Measurements from ENCODE around the gene VCAM1.

The VCAM1 gene

DNA sequence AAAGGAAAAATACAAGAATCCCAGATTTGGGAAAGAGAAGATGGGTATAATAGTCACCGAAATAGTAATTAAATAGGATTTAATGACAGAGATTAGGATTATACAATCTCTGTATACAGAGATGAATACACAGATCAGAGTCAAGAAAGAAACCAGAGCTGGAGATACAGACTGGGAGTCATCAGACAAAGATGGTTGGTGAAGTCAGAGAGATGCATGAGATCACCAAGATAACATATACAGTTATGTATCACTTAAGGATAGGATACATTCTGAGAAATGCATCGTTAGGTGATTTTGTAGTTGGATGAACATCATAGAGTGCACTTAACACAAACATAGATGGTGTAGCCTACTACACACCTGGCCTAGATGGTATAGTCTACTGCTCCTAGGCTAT, 49.8 kb downstream of the VCAM1 start:
- TF ChIP-seq EZH2phosphoT487 (IDR thresholded peaks at IDR 0.05; ENCODE audit: low read length) = no peak
- TF ChIP-seq, protein P1, sequence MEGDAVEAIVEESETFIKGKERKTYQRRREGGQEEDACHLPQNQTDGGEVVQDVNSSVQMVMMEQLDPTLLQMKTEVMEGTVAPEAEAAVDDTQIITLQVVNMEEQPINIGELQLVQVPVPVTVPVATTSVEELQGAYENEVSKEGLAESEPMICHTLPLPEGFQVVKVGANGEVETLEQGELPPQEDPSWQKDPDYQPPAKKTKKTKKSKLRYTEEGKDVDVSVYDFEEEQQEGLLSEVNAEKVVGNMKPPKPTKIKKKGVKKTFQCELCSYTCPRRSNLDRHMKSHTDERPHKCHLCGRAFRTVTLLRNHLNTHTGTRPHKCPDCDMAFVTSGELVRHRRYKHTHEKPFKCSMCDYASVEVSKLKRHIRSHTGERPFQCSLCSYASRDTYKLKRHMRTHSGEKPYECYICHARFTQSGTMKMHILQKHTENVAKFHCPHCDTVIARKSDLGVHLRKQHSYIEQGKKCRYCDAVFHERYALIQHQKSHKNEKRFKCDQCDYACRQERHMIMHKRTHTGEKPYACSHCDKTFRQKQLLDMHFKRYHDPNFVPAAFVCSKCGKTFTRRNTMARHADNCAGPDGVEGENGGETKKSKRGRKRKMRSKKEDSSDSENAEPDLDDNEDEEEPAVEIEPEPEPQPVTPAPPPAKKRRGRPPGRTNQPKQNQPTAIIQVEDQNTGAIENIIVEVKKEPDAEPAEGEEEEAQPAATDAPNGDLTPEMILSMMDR (IDR thresholded peaks at IDR 0.05; ENCODE audit: low read length) = no peak
- TF ChIP-seq EZH2 (optimal IDR thresholded peaks at IDR 0.05; ENCODE audit: low read depth, low read length) = no peak
- Histone ChIP-seq H3K4me1 (ENCODE audit: low read length) (no peaks in the 10 kb centered on the region), H3K9ac (ENCODE audit: low read length) (no peak overlapping the region), H3K27me3 (replicated peaks; ENCODE audit: insufficient read depth, low read length) (no peaks in the 10 kb centered on the region), H3K4me3 (ENCODE audit: low read length) (no peak overlapping the region), H3K4me2 (ENCODE audit: low read depth, low read length) (no peak overlapping the region), H3K9me3 (replicated peaks; ENCODE audit: insufficient read depth, low read length) (no peaks in the 10 kb centered on the region), H2AFZ (ENCODE audit: low read length) (no peak overlapping the region), H4K20me1 (ENCODE audit: insufficient read depth, low read length) (no peaks in the 10 kb centered on the region), H3K27ac (ENCODE audit: low read length) (no peak overlapping the region), H3K36me3 (replicated peaks; ENCODE audit: insufficient read depth, low read length) (no peaks in the 10 kb centered on the region), H3F3A (ENCODE audit: insufficient read depth, low read length) (no peaks in the 10 kb centered on the region), H3K79me2 (ENCODE audit: low read length) (no peaks in the 10 kb centered on the region), H3K9me2 (replicated peaks; ENCODE audit: insufficient read depth, low read length) (no peaks in the 10 kb centered on the region)
- no peak for DNase-seq

DNA sequence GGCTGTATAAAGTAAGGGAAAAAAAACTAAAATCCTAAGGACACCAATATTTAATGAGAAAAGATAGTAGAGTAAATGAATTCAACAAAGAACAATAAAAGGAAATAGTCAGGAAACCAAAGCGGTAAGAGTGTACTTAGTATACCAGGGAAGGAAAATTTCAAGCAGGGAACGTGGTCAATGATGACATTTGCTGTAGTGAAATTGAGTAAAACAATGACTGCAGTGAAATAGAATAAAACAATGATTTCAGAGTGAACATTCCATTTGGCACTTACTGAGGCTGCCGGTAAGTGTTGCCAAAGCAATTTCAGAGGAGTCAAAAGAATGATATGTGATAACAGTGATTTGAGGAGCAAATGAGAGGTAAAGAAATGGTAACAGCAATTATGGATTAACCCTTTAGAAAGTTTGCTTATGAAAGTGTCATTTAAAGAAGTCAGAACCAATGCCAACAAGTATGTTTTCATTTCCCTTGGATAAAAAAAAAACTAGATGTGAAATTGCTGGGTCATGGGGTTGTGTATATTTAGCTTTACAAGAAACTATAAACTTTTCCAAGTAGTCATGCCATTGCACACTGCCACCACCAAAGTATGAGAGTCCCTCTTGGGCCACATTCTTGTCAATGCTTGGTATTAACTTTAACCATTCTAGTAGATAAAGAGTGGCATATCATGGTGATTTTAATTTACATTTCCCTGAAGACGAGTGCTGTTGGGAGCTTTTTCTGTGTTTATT, 50.5 kb downstream of the VCAM1 start:
- no peak for DNase-seq
- Histone ChIP-seq H3F3A (ENCODE audit: insufficient read depth, low read length) (no peaks in the 10 kb centered on the region), H3K36me3 (replicated peaks; ENCODE audit: insufficient read depth, low read length) (no peaks in the 10 kb centered on the region), H3K9me2 (replicated peaks; ENCODE audit: insufficient read depth, low read length) (no peaks in the 10 kb centered on the region), H3K4me1 (ENCODE audit: low read length) (no peaks in the 10 kb centered on the region), H3K4me2 (ENCODE audit: low read depth, low read length) (no peak overlapping the region), H3K27me3 (replicated peaks; ENCODE audit: insufficient read depth, low read length) (no peaks in the 10 kb centered on the region), H3K9ac (ENCODE audit: low read length) (no peak overlapping the region), H3K9me3 (replicated peaks; ENCODE audit: insufficient read depth, low read length) (no peaks in the 10 kb centered on the region), H3K79me2 (ENCODE audit: low read length) (no peaks in the 10 kb centered on the region), H2AFZ (ENCODE audit: low read length) (no peak overlapping the region), H3K27ac (ENCODE audit: low read length) (no peak overlapping the region), H3K4me3 (ENCODE audit: low read length) (no peak overlapping the region), H4K20me1 (ENCODE audit: insufficient read depth, low read length) (no peaks in the 10 kb centered on the region)
- no peak for TF ChIP-seq EZH2 (optimal IDR thresholded peaks at IDR 0.05; ENCODE audit: low read depth, low read length)
- TF ChIP-seq EZH2phosphoT487 (IDR thresholded peaks at IDR 0.05; ENCODE audit: low read length) = no peak
- TF ChIP-seq, protein P1 (IDR thresholded peaks at IDR 0.05; ENCODE audit: low read length) = no peak

DNA sequence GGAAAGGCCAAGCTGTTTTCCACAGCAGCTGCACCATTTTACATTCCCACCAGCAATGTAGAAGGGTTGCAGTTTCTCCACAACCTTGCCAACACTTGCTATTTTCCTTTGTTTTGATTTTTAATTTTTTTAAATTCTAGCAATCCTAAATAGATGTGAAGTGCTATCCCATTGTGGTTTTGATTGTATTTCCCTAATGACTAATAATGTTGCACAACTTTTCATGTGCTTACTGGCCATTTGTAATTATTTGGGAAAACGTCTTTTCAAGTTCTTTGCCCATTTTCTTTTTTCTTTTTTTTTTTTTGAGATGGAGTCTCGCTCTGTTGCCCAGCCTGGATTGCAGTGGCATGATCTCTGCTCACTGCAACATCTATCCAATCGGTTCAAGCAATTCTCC, 53.9 kb downstream of the VCAM1 start:
- H3K27ac ChIP-seq (ENCODE audit: low read length) = no peak overlapping the region
- TF ChIP-seq EZH2 (optimal IDR thresholded peaks at IDR 0.05; ENCODE audit: low read depth, low read length) (no peak), EZH2phosphoT487 (IDR thresholded peaks at IDR 0.05; ENCODE audit: low read length) (no peak)
- H4K20me1 ChIP-seq (ENCODE audit: insufficient read depth, low read length) = no peaks in the 10 kb centered on the region
- H3K9me3 ChIP-seq (replicated peaks; ENCODE audit: insufficient read depth, low read length) = no peaks in the 10 kb centered on the region
- no peaks in the 10 kb centered on the region for H3F3A ChIP-seq (ENCODE audit: insufficient read depth, low read length)
- no peaks in the 10 kb centered on the region for H3K79me2 ChIP-seq (ENCODE audit: low read length)
- no peak overlapping the region for H2AFZ ChIP-seq (ENCODE audit: low read length)
- no peaks in the 10 kb centered on the region for H3K36me3 ChIP-seq (replicated peaks; ENCODE audit: insufficient read depth, low read length)
- no peaks in the 10 kb centered on the region for H3K9me2 ChIP-seq (replicated peaks; ENCODE audit: insufficient read depth, low read length)
- H3K4me3 ChIP-seq (ENCODE audit: low read length) = no peak overlapping the region
- H3K27me3 ChIP-seq (replicated peaks; ENCODE audit: insufficient read depth, low read length) = no peaks in the 10 kb centered on the region
- H3K4me1 ChIP-seq (ENCODE audit: low read length) = no peaks in the 10 kb centered on the region
- no peak overlapping the region for H3K9ac ChIP-seq (ENCODE audit: low read length)
- no peak for DNase-seq
- no peak overlapping the region for H3K4me2 ChIP-seq (ENCODE audit: low read depth, low read length)

DNA sequence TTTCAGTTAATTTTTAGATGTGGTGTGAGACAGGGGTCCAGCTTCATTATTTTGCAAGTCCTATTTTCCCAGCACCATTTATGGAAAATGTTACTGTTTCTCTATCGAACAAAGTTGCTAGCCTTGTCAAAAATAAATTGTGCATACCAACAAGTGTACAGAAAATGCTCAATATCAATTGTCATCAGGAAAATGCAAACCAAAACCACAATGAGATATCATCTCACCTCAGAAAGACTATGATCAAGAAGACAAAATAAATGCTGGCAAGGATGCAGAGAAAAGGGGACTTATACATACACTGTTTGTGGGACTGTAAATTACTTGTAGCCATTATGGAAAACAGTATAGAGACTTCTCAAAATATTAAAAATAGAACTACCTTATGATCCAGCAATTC, 54.8 kb downstream of the VCAM1 start:
- H3K4me1 ChIP-seq (ENCODE audit: low read length) = no peaks in the 10 kb centered on the region
- no peaks in the 10 kb centered on the region for H3F3A ChIP-seq (ENCODE audit: insufficient read depth, low read length)
- H3K79me2 ChIP-seq (ENCODE audit: low read length) = no peaks in the 10 kb centered on the region
- H3K4me2 ChIP-seq (ENCODE audit: low read depth, low read length) = no peak overlapping the region
- H3K4me3 ChIP-seq (ENCODE audit: low read length) = no peak overlapping the region
- H3K27ac ChIP-seq (ENCODE audit: low read length) = no peak overlapping the region
- TF ChIP-seq EZH2phosphoT487 (IDR thresholded peaks at IDR 0.05; ENCODE audit: low read length) (no peak), EZH2 (optimal IDR thresholded peaks at IDR 0.05; ENCODE audit: low read depth, low read length) (no peak)
- TF ChIP-seq, protein P1 (IDR thresholded peaks at IDR 0.05; ENCODE audit: low read length) = no peak
- H3K36me3 ChIP-seq (replicated peaks; ENCODE audit: insufficient read depth, low read length) = no peaks in the 10 kb centered on the region
- no peaks in the 10 kb centered on the region for H3K9me3 ChIP-seq (replicated peaks; ENCODE audit: insufficient read depth, low read length)
- no peaks in the 10 kb centered on the region for H3K27me3 ChIP-seq (replicated peaks; ENCODE audit: insufficient read depth, low read length)
- no peak for DNase-seq
- H3K9me2 ChIP-seq (replicated peaks; ENCODE audit: insufficient read depth, low read length) = no peaks in the 10 kb centered on the region
- no peaks in the 10 kb centered on the region for H4K20me1 ChIP-seq (ENCODE audit: insufficient read depth, low read length)
- no peak overlapping the region for H2AFZ ChIP-seq (ENCODE audit: low read length)
- H3K9ac ChIP-seq (ENCODE audit: low read length) = no peak overlapping the region

Measured in MM.1S (cell line).